Smooth muscle cell (in vitro differentiated cells): Measurements from ENCODE around the gene RAB43. TPM values are rescaled to one million over a fixed set of nuclear protein-coding genes. Genes with fewer than 3 reads are reported as not detected.

Source experiments
- DNase-seq: peaks from one replicate; lab custom pipeline; 2025; ENCODE audit not compliant: unreplicated experiment; lab: John Stamatoyannopoulos, UW
- H2AFZ ChIP-seq: fragments of 200-600 bp; sonication (generic); 2 replicates; pipeline ENCODE4 v1.6.0; 2016; ENCODE audit warnings: antibody characterized with exemption, low read depth, mild to moderate bottlenecking
- H3F3A ChIP-seq: fragments of 200-600 bp; sonication (generic); 2 replicates; pipeline ENCODE4 v1.6.0; 2017; ENCODE audit warnings: antibody characterized with exemption, low read depth
- H3K27ac ChIP-seq: fragments of 200-600 bp; sonication (generic); 2 replicates; pipeline ENCODE4 v1.5.1; 2016; ENCODE audit warnings: low read depth, mild to moderate bottlenecking
- H3K27me3 ChIP-seq: fragments of 200-600 bp; sonication (generic); 2 replicates; pipeline ENCODE4 v1.6.1; 2016; ENCODE audit warnings: low read depth, mild to moderate bottlenecking
- H3K36me3 ChIP-seq: fragments of 200-600 bp; sonication (generic); 2 replicates; pipeline ENCODE4 v1.5.1; 2016; ENCODE audit warnings: low read depth
- H3K4me1 ChIP-seq: fragments of 200-600 bp; sonication (generic); 2 replicates; pipeline ENCODE4 v1.5.1; 2016; ENCODE audit warnings: low read depth
- H3K4me2 ChIP-seq: fragments of 200-600 bp; sonication (generic); 2 replicates; pipeline ENCODE4 v1.6.0; 2016; ENCODE audit warnings: mild to moderate bottlenecking
- H3K4me3 ChIP-seq: fragments of 200-600 bp; sonication (generic); 2 replicates; pipeline ENCODE4 v1.5.1; 2016; ENCODE audit warnings: mild to moderate bottlenecking
- H3K79me2 ChIP-seq: fragments of 200-600 bp; sonication (generic); 2 replicates; pipeline ENCODE4 v1.6.0; 2016; ENCODE audit warnings: low read depth, mild to moderate bottlenecking
- H3K9ac ChIP-seq: fragments of 200-600 bp; sonication (generic); 2 replicates; pipeline ENCODE4 v1.6.0; 2016; ENCODE audit warnings: low read depth
- H3K9me3 ChIP-seq: fragments of 200-600 bp; sonication (generic); replicated peaks from 2 replicates; pipeline ENCODE4 v1.5.1; 2016; ENCODE audit warnings: low read depth
- H4K20me1 ChIP-seq: fragments of 200-600 bp; sonication (generic); 2 replicates; pipeline ENCODE4 v1.6.0; 2016; ENCODE audit warnings: low read depth
- WGBS: methylation state at CpG from one replicate; pipeline ENCODE4 v1.1.7; 2016; ENCODE audit warnings: low lambda C conversion rate; 5-methylcytosine and 5-hydroxymethylcytosine counted together
- polyA plus RNA-seq: library from polyadenylated mRNA; unstranded; fragments of >200 nt; fragmentation: Nextera tagmentation; extraction: Ambion mirVana; gene quantifications from 2 replicates; pipeline ENCODE4 v1.2.1, GENCODE V29; 2016
- total RNA-seq: library from RNA; depleted of rRNA; stranded (reverse); fragments of >200 nt; gene quantifications from 2 replicates; pipeline ENCODE4 v1.2.3, GENCODE V29; 2014
- TF ChIP-seq, protein P1 (sequence below): fragments of 200-600 bp; sonication (generic); IDR thresholded peaks from 2 replicates; pipeline ENCODE4 v1.5.1; 2017; ENCODE audit warnings: borderline replicate concordance, mild to moderate bottlenecking, antibody characterized with exemption; ENCODE audit not compliant: insufficient read depth, poor library complexity, severe bottlenecking

RAB43 gene
- total and polyA plus RNA-seq, 2 experiments from 2014 or later: 9.5 to 20.8 TPM

DNA sequence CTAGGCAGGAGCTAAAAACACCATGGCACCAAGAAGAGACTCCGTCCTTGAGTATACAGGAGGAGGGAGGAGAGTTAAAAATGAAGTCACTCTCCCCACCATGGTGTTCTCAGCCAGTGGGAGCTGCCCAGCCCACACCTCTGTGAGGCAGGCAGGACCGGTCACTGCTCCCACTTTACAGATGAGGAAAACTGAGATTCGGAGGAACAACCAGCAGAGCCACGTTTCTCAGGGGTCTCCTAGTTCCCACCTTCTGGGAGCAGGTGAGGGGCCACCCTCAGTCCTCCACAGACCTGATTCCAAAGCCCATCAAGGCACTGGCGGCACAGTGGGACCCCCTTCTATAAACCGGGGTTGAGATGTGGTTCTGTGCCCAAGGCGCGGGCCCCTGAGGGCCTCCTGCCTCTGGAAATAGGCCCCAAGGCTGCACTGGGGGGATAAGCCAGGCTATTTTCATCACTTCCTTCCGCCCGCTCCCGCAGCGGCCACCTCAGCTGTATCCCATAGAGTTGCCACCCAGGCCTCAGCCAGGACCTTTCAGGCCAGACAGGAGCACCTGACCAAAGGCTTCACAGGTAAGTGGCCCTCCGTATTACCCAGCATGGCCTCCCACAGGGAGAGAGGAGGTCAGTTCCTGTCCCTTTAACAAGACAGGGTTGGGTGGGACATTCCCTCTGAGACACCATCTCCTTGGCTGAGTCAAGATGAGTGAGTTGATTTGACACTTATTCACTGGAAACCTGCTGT lies 61.2 kb downstream of the RAB43 start, which contains the start of gene GP9:
Gene GP9, plus strand, starts transcription at position 504 of the 747 bp plus-strand sequence. CDS start 961 bp downstream, outside the sequence.
- Histone ChIP-seq H3K9ac (no peak within 1 kb of the TSS), H4K20me1 (no peaks in the 10 kb centered on the region), H2AFZ (no peak within 1 kb of the TSS), H3K79me2 (no peaks in the 10 kb centered on the region), H3K4me1 (no peaks in the 10 kb centered on the region), H3K4me2 (no peak within 1 kb of the TSS), H3F3A (no peaks in the 10 kb centered on the region), H3K9me3 (no peaks in the 10 kb centered on the region), H3K36me3 (no peaks in the 10 kb centered on the region), H3K27ac (no peak within 1 kb of the TSS), H3K27me3 (no peaks in the 10 kb centered on the region), H3K4me3 (no peak within 1 kb of the TSS)
- WGBS: 90% methylated on average over 13 of the region's 13 CpGs
- TF ChIP-seq, protein P1, sequence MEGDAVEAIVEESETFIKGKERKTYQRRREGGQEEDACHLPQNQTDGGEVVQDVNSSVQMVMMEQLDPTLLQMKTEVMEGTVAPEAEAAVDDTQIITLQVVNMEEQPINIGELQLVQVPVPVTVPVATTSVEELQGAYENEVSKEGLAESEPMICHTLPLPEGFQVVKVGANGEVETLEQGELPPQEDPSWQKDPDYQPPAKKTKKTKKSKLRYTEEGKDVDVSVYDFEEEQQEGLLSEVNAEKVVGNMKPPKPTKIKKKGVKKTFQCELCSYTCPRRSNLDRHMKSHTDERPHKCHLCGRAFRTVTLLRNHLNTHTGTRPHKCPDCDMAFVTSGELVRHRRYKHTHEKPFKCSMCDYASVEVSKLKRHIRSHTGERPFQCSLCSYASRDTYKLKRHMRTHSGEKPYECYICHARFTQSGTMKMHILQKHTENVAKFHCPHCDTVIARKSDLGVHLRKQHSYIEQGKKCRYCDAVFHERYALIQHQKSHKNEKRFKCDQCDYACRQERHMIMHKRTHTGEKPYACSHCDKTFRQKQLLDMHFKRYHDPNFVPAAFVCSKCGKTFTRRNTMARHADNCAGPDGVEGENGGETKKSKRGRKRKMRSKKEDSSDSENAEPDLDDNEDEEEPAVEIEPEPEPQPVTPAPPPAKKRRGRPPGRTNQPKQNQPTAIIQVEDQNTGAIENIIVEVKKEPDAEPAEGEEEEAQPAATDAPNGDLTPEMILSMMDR: no peak
- no peak for DNase-seq

DNA sequence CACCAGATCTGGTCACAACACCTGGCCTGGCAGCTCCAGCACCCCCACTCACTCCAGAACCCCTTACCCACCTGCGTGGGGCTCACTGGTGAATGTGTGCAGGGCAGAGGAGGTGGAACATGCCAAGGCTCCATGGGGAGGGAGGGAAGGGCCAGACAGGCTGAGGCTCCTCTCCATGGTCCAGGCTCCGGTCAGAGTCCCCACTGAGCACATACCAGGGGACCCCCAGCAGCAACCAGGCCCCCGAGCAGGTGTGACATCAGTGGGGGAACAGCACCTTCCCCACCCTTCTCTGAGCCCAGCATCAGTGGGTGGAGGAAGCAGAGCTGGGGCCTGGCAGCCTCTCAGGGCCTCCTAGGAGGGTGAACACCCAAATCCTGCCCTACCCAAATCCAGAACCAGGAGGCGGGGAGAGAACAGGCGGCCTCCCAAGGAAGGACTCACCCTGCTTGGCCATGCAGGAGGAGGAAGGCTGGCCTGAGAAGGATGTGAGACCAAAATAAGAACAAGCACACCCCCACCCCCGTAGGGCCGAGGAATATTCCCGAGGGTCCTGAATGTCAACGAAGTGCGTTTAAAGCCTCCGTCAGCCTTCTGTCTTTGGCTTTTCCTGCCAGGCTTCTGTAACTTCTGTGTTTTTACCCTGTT lies 62.2 kb downstream of the RAB43 start:
- TF ChIP-seq, protein P1: no peak
- Histone ChIP-seq H2AFZ (no peak overlapping the region), H3K79me2 (no peaks in the 10 kb centered on the region), H3K9me3 (no peaks in the 10 kb centered on the region), H3K4me3 (no peak overlapping the region), H3K27me3 (no peaks in the 10 kb centered on the region), H3K4me1 (no peaks in the 10 kb centered on the region), H3K36me3 (no peaks in the 10 kb centered on the region), H3F3A (no peaks in the 10 kb centered on the region), H3K4me2 (no peak overlapping the region), H4K20me1 (no peaks in the 10 kb centered on the region), H3K27ac (no peak overlapping the region), H3K9ac (no peak overlapping the region)
- 88% methylated on average over 11 of the region's 11 CpGs for WGBS
- DNase-seq: no peak

DNA sequence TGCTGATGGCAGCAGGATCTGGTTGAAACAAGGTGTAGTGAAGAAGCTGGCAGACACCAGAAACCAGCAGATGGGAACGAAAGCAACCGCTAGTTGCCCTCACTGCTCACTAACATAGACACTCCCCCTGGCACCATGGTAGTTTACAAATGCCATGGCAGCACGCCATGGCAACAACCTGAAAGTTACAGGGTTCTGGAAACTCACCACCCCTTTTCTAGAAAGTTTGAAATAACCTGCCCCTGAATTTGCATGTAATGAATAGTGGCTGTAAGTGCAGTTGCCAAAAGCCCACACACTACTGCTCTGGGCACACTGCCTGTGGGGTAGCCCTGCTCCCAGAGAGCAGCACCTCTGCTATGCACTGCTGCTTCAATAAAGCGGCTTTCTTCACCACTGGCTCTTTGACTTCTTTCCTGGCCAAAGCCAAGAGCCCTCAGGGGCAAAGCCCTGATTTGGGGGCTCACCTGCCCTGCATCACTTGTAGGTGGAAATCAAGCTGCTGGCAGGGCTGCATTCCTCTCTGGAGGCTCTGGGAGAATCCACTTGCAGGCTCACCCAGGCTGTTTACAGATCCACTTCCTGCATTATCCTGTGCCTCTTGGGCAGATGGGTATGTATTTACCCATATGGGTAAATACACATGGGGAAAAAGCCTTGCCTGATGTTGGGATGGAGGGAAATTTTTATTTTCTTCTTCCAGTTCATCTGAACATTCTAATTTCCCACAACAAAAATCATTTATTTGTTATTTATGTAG lies 63.0 kb downstream of the RAB43 start:
- TF ChIP-seq, protein P1: no peak
- WGBS: 90% methylated on average over 4 of the region's 4 CpGs
- Histone ChIP-seq H3K4me2 (no peak overlapping the region), H3K9me3 (no peaks in the 10 kb centered on the region), H2AFZ (no peak overlapping the region), H4K20me1 (no peaks in the 10 kb centered on the region), H3K9ac (no peak overlapping the region), H3K36me3 (no peaks in the 10 kb centered on the region), H3K4me1 (no peaks in the 10 kb centered on the region), H3K27me3 (no peaks in the 10 kb centered on the region), H3K27ac (no peak overlapping the region), H3K4me3 (no peak overlapping the region), H3K79me2 (no peaks in the 10 kb centered on the region), H3F3A (no peaks in the 10 kb centered on the region)
- no peak for DNase-seq
